IMR-90 (cell line): ENCODE measurements around the gene FAM118A. TPM values are rescaled to one million over a fixed set of nuclear protein-coding genes. Genes with fewer than 3 reads are reported as not detected.
A peak's percentile ranks its signal among the peaks of the same experiment; 100 is the strongest.

ENCODE experiments used
- ATAC-seq: fragments of 200-7000 bp; cut with Tn5 transposase; 2 replicates; pipeline ENCODE4 v1.9.1; 2020; ENCODE audit warnings: low read depth, mild to moderate bottlenecking, moderate library complexity
- BruUV-seq: library from RNA; stranded (reverse); fragments of 400-500 nt; replicated peaks from 2 replicates; lab custom pipeline; 2021; lab: Mats Ljungman, UMichigan
- CTCF ChIA-PET: fragments of 300-600 bp; formaldehyde crosslinking; extraction: SDS; loops from one replicate; lab custom pipeline; 2021; ENCODE audit warnings: antibody characterized with exemption; lab: Yijun Ruan, JAX
- POLR2A ChIA-PET: fragments of 300-600 bp; sonication (Branson Sonifier 250); formaldehyde crosslinking; loops from one replicate; lab custom pipeline; 2022; ENCODE audit warnings: antibody characterized with exemption; ENCODE audit not compliant: unreplicated experiment; lab: Charles Lee
- DNase-seq: peaks from one replicate; pipeline ENCODE4 v3.0.0; 2013
- H2AFZ ChIP-seq: replicated peaks from 2 replicates; pipeline ENCODE3; 2013; ENCODE audit warnings: low read length, mild to moderate bottlenecking; ENCODE audit not compliant: poor library complexity
- H2AK5ac ChIP-seq: 2 replicates; pipeline ENCODE4 v1.6.1; 2013; ENCODE audit warnings: low read depth, low read length, inconsistent platforms
- H2AK9ac ChIP-seq: replicated peaks from 2 replicates; pipeline ENCODE3; 2013; ENCODE audit warnings: mild to moderate bottlenecking, low read depth, low read length, moderate library complexity; ENCODE audit not compliant: poor library complexity
- H2BK120ac ChIP-seq: 2 replicates; pipeline ENCODE4 v1.6.1; 2013; ENCODE audit warnings: low read depth, low read length, inconsistent platforms
- H2BK15ac ChIP-seq: 3 replicates; pipeline ENCODE4 v1.6.1; 2013; ENCODE audit warnings: low read depth, low read length, inconsistent platforms
- H2BK20ac ChIP-seq: 2 replicates; pipeline ENCODE4 v1.6.1; 2013; ENCODE audit warnings: low read depth, mild to moderate bottlenecking, inconsistent platforms, low read length, moderate library complexity
- H2BK5ac ChIP-seq: 2 replicates; pipeline ENCODE4 v1.6.1; 2013; ENCODE audit warnings: mild to moderate bottlenecking, low read depth, low read length, inconsistent platforms; ENCODE audit not compliant: poor library complexity, severe bottlenecking
- H3K14ac ChIP-seq: replicated peaks from 2 replicates; pipeline ENCODE4 v1.6.1; 2013; ENCODE audit warnings: low read depth, low read length, inconsistent platforms
- H3K18ac ChIP-seq: 2 replicates; pipeline ENCODE4 v1.6.1; 2013; ENCODE audit warnings: low read depth, low read length, control low read depth
- H3K23ac ChIP-seq: 2 replicates; pipeline ENCODE4 v1.6.1; 2013; ENCODE audit warnings: low read depth, low read length, inconsistent platforms
- H3K27ac ChIP-seq: 2 replicates; pipeline ENCODE4 v1.5.1; 2013; ENCODE audit warnings: mild to moderate bottlenecking, control low read depth, low read length; ENCODE audit not compliant: insufficient read depth
- H3K27me3 ChIP-seq: 2 replicates; pipeline ENCODE4 v1.6.1; 2013; ENCODE audit warnings: low read length; ENCODE audit not compliant: control insufficient read depth, insufficient read depth
- H3K36me3 ChIP-seq: 2 replicates; pipeline ENCODE4 v1.6.1; 2013; ENCODE audit warnings: low read length, mixed read lengths; ENCODE audit not compliant: control insufficient read depth, insufficient read depth
- H3K4ac ChIP-seq: 2 replicates; pipeline ENCODE4 v1.6.1; 2013; ENCODE audit warnings: low read depth, low read length, inconsistent platforms
- H3K4me1 ChIP-seq: 2 replicates; pipeline ENCODE4 v1.6.1; 2013; ENCODE audit warnings: low read length, mixed read lengths; ENCODE audit not compliant: control insufficient read depth, insufficient read depth
- H3K4me2 ChIP-seq: 2 replicates; pipeline ENCODE4 v1.6.1; 2013; ENCODE audit warnings: low read depth, mild to moderate bottlenecking, control low read depth, low read length, moderate library complexity
- H3K4me3 ChIP-seq: 2 replicates; pipeline ENCODE4 v1.5.1; 2013; ENCODE audit warnings: low read depth, mild to moderate bottlenecking, control low read depth, low read length, moderate library complexity; ENCODE audit not compliant: insufficient read depth
- H3K56ac ChIP-seq: 2 replicates; pipeline ENCODE4 v1.6.1; 2013; ENCODE audit warnings: low read length, inconsistent platforms; ENCODE audit not compliant: insufficient read depth; ENCODE audit errors: extremely low read depth
- H3K79me1 ChIP-seq, 2 experiments: 2 replicates each; pipeline ENCODE4 v1.6.1; 2013; ENCODE audit warnings: low read length in 2 of 2, inconsistent platforms in 1 of 2, low read depth in 1 of 2
- H3K9ac ChIP-seq: 2 replicates; pipeline ENCODE4 v1.6.1; 2013; ENCODE audit warnings: low read depth, low read length, control low read depth
- H3K9me1 ChIP-seq: 2 replicates; pipeline ENCODE4 v1.6.1; 2013; ENCODE audit warnings: low read length, inconsistent platforms; ENCODE audit not compliant: insufficient read depth
- H3K9me3 ChIP-seq: 2 replicates; pipeline ENCODE4 v1.6.1; 2013; ENCODE audit warnings: low read length; ENCODE audit not compliant: control insufficient read depth, insufficient read depth
- H4K20me1 ChIP-seq: 2 replicates; pipeline ENCODE4 v1.6.1; 2013; ENCODE audit warnings: low read length, inconsistent platforms; ENCODE audit not compliant: insufficient read depth
- H4K5ac ChIP-seq: 2 replicates; pipeline ENCODE4 v1.6.1; 2013; ENCODE audit warnings: mild to moderate bottlenecking, low read depth, low read length, control low read depth
- H4K8ac ChIP-seq, 2 experiments: 2 replicates each; pipeline ENCODE4 v1.6.1; 2013; ENCODE audit warnings: low read depth in 2 of 2, low read length in 2 of 2, control low read depth in 1 of 2, inconsistent platforms in 1 of 2
- H4K91ac ChIP-seq: 2 replicates; pipeline ENCODE4 v1.6.1; 2013; ENCODE audit warnings: low read depth, low read length, inconsistent platforms; ENCODE audit not compliant: insufficient read depth
- CEBPB ChIP-seq: IDR thresholded peaks from 2 replicates; pipeline ENCODE4 v1.6.1; 2012; ENCODE audit warnings: low read depth, low read length, improper control_type of control experiment
- MAFK ChIP-seq: IDR thresholded peaks from 2 replicates; pipeline ENCODE4 v1.6.1; 2012; ENCODE audit warnings: low read depth, low read length, improper control_type of control experiment
- NFE2L2 ChIP-seq: fragments of 150-350 bp; IDR thresholded peaks from 2 replicates; pipeline ENCODE4 v1.6.1; 2016; ENCODE audit warnings: low read depth, mild to moderate bottlenecking, low read length
- RCOR1 ChIP-seq: IDR thresholded peaks from 2 replicates; pipeline ENCODE4 v1.6.1; 2012; ENCODE audit warnings: mild to moderate bottlenecking, low read length, improper control_type of control experiment; ENCODE audit not compliant: insufficient replicate concordance
- WGBS, 2 experiments: methylation state at CpG; one replicate each; pipeline versions ENCODE4 v1.1.5 to v1.1.7; 2013; ENCODE audit warnings: missing lambda C conversion rate in 2 of 2; ENCODE audit not compliant: insufficient read length in 1 of 2; ENCODE audit errors: extremely low coverage in 2 of 2; 5-methylcytosine and 5-hydroxymethylcytosine counted together
- dilution Hi-C: fragments of 300-500 bp; cut with HindIII; formaldehyde crosslinking; loops from one replicate; pipeline ENCODE4 v1.14.3; 2018; ENCODE audit warnings: low sequenced_read_pairs; ENCODE audit not compliant: unreplicated experiment
- in situ Hi-C: fragments of 300-500 bp; cut with MboI; formaldehyde crosslinking; loops from 3 replicates; pipeline ENCODE4 v1.14.3; 2019; ENCODE audit warnings: low sequenced_read_pairs, inconsistent platforms, mixed read lengths
- intact Hi-C: fragments of 100-400 bp; cut with micrococcal nuclease; formaldehyde crosslinking; loops from 2 replicates; pipeline ENCODE4 v1.10.0; 2022
- polyA plus RNA-seq, 3 experiments: library from polyadenylated mRNA; depleted of rRNA; stranded (reverse); fragments of >200 nt; gene quantifications; 2 replicates each; pipeline ENCODE4 v1.2.3, GENCODE V29; 2012; ENCODE audit warnings: low replicate concordance in 1 of 3
- total RNA-seq: library from RNA; depleted of rRNA; stranded (reverse); fragments of >200 nt; gene quantifications from 2 replicates; pipeline ENCODE4 v1.2.3, GENCODE V29; 2012
- TF ChIP-seq, protein P1 (sequence below): conservative IDR thresholded peaks from 2 replicates; pipeline ENCODE4 v1.5.1; 2012; ENCODE audit warnings: mild to moderate bottlenecking, low read depth, low read length, improper control_type of control experiment
- TF ChIP-seq, protein P2 (sequence below): fragments of 150-350 bp; IDR thresholded peaks from 2 replicates; pipeline ENCODE4 v1.6.1; 2017; ENCODE audit warnings: mild to moderate bottlenecking, antibody characterized with exemption, low read length, low read depth

FAM118A gene
- total and polyA plus RNA-seq, 2 of the 4 experiments (the other 2 are of a cell fraction), result 20.6 to 95.6 TPM

GRCh38 chr22:45296628-45297297 lies 13.0 kb upstream of the FAM118A start:
- Histone ChIP-seq H2BK15ac (no peak overlapping the region), H3K79me1 (no peaks in the 10 kb centered on the region), H2AK5ac (no peak overlapping the region), H3K4me1 (no peaks in the 10 kb centered on the region), H4K5ac (no peak overlapping the region), H3K27me3 (no peaks in the 10 kb centered on the region), H3K4me3 (no peak overlapping the region), H3K36me3 (no peaks in the 10 kb centered on the region), H2AFZ (no peak overlapping the region), H4K91ac (no peak overlapping the region), H3K4ac (no peak overlapping the region), H3K27ac (no peak overlapping the region), H3K9me3 (no peaks in the 10 kb centered on the region), H4K8ac (no peak overlapping the region), H3K23ac (no peak overlapping the region), H3K9ac (no peak overlapping the region), H2BK20ac (no peak overlapping the region), H4K20me1 (no peaks in the 10 kb centered on the region), H3K4me2 (no peak overlapping the region), H2BK120ac (no peak overlapping the region), H2BK5ac (no peak overlapping the region), H3K18ac (no peak overlapping the region), H3K9me1 (peaks cover under 1% of the 10 kb centered on the region), H3K14ac (no peak overlapping the region), H3K56ac (no peak overlapping the region), H2AK9ac (peak overlapping the region; percentile 87)
- CTCF ChIA-PET, result no interaction called here
- POLR2A ChIA-PET, result no interaction called here
- DNase-seq (no peak), ATAC-seq (no peak)
- no TSS peak for BruUV-seq
- in situ Hi-C loops, result no loop called here
- TF ChIP-seq, protein P1, sequence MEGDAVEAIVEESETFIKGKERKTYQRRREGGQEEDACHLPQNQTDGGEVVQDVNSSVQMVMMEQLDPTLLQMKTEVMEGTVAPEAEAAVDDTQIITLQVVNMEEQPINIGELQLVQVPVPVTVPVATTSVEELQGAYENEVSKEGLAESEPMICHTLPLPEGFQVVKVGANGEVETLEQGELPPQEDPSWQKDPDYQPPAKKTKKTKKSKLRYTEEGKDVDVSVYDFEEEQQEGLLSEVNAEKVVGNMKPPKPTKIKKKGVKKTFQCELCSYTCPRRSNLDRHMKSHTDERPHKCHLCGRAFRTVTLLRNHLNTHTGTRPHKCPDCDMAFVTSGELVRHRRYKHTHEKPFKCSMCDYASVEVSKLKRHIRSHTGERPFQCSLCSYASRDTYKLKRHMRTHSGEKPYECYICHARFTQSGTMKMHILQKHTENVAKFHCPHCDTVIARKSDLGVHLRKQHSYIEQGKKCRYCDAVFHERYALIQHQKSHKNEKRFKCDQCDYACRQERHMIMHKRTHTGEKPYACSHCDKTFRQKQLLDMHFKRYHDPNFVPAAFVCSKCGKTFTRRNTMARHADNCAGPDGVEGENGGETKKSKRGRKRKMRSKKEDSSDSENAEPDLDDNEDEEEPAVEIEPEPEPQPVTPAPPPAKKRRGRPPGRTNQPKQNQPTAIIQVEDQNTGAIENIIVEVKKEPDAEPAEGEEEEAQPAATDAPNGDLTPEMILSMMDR, result no peak
- TF ChIP-seq CEBPB, result no peak
- TF ChIP-seq NFE2L2, result no peak
- no peak for TF ChIP-seq MAFK
- TF ChIP-seq RCOR1, result no peak
- TF ChIP-seq, protein P2, sequence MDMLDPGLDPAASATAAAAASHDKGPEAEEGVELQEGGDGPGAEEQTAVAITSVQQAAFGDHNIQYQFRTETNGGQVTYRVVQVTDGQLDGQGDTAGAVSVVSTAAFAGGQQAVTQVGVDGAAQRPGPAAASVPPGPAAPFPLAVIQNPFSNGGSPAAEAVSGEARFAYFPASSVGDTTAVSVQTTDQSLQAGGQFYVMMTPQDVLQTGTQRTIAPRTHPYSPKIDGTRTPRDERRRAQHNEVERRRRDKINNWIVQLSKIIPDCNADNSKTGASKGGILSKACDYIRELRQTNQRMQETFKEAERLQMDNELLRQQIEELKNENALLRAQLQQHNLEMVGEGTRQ, result no peak
- WGBS, 2 experiments, result 94% methylated on average over 2 of the region's 13 CpGs; no CpG with 5 or more reads in 1 of the 2 experiments
- dilution Hi-C loops, result no loop called here
- intact Hi-C loops, result no loop called here
